Endothelial cell of hepatic sinusoid (primary cell): Measurements from ENCODE around the gene RRAS.

ENCODE experiments used
- in situ Hi-C: cut with HindIII; loops from 2 replicates; pipeline ENCODE4 v1.10.0; 2017; ENCODE audit warnings: low sequenced_read_pairs

RRAS gene

DNA sequence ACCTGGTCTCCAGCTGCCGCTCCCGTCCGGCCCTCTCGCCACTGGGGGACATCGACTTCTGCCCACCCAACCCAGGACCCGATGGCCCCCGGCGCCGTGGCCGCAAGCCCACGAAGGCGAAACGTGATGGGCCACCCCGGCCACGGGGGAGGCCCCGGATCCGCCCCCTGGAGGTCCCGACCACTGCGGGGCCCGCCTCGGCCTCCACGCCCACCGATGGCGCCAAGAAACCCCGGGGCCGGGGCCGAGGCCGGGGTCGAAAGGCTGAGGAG, 42.3 kb downstream of the RRAS start:
- in situ Hi-C loops: no loop called here

DNA sequence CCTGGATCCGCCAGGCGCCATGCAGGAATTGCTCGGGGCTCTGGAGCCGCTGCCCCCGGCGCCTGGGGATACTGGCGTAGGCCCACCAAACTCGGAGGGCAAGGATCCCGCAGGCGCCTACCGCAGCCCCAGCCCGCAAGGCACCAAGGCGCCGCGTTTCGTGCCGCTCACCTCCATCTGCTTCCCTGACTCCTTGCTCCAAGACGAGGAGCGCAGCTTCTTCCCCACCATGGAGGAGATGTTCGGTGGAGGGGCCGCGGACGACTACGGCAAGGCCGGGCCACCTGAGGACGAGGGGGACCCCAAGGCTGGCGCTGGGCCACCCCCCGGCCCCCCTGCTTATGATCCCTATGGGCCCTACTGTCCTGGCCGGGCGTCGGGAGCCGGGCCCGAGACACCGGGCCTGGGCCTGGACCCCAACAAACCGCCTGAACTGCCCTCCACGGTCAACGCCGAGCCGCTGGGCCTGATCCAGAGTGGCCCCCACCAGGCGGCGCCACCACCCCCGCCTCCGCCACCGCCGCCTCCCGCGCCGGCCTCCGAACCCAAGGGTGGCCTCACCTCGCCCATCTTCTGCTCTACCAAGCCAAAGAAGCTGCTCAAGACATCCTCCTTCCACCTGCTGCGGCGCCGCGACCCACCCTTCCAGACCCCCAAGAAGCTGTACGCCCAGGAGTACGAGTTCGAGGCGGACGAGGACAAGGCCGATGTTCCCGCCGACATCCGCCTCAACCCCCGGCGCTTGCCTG, 42.8 kb downstream of the RRAS start:
- in situ Hi-C loops: no loop called here

DNA sequence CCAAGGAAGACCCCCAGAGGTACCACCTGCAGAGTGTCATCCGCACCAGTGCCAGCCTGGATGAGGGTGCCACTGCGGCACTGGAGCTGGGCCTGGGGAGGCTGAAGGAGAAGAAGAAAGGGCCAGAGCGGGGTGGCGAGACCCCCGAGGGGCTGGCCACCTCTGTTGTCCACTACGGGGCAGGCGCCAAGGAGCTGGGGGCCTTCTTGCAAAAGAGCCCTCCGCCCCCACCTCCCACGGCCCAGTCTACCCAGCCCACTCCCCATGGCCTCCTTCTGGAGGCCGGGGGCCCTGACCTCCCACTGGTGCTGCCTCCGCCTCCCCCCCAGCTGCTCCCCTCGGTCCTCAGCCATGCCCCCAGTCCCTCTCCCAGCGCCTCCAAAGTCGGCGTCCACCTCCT, 43.5 kb downstream of the RRAS start:
- in situ Hi-C loops: no loop called here

GRCh38 chr19:49595819-49596404, 44.0 kb downstream of the RRAS start:
- in situ Hi-C loops: no loop called here

GRCh38 chr19:49594993-49595818, 44.7 kb downstream of the RRAS start:
- in situ Hi-C loops: no loop called here

GRCh38 chr19:49594157-49594992, 45.6 kb downstream of the RRAS start:
- in situ Hi-C loops: no loop called here

DNA sequence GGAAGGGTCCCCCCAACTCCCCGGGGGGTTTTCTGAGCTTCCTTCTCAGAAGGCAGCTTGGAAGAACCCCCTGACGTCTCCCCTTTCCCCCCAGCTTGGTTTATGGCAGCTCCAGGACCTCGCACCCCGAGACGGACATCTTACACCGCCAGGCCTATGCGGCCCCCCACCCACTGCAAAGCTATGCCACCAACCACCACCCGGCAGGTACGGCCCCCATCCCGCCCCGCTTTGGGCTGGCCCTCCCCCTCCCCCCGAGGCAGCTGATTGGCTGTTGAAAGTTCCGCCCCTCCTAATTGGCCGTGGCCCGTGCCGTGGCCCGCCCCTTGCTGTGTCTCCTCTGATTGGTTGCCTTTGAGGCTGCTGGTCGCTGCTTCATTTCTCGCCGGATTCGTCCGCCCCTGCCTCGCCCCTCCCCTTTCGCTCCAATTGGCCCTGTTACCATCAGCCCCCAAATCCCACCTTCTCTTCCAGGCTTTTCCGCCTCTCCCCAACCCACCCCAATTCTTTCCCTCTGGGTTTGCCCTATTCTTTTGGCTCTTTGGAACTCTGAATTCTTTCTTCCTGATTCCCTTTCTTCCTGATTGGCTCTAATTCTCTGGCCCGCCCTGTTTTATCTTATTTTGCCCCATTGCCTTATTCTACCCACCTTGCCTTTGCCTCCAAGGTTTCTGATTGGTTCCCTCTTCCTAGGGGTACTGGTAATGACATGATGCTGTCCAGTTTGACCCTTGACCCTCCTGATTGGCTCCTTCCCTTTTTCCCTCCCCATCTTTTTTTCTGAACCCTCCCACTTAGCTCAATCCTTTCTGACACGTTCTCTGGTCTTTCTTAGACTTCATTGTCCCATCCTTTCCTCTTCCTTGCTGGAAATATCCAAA, 46.5 kb downstream of the RRAS start:
- in situ Hi-C loops: no loop called here

- in situ Hi-C loops: no loop called here
Observed at GRCh38 chr19:49592486-49593232, 47.3 kb downstream of the RRAS start.

DNA sequence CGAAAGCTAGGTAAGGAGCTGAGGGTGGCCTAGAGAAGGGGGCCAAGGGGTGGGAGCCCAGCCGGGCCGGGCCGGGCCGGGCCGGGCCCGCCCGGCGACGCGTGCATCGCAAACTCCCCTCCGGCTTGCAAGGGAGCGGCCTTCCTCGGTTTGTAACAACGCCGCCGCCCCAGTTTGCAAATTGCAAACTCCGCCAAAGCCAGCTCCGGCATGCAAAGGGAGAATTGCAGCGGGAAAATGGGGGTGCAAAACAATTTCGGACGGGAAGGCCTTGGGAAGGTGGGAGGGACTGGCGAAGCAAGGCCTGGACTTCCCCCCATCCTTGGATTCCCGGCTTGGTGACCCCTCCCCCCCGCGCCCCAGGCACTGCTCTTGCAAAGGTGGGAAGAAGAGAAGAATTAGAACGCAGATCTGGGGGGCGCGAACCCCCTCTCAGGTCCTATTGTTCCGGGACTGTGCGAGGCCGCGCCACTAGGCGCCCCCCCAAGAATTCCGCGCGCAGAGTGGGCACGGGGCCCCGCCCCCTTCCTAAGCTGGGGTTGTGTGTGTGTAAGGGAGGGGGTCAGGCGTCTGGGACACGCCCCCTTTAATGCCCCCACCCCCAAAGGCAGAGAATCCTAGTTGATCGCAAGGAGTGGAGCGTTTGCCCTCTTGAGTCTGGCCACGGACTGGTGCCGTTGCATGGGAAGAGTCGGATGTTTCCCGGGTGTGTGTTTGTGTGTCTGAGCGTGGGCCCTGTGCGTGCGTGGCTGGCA, 48.0 kb downstream of the RRAS start:
- in situ Hi-C loops: no loop called here

DNA sequence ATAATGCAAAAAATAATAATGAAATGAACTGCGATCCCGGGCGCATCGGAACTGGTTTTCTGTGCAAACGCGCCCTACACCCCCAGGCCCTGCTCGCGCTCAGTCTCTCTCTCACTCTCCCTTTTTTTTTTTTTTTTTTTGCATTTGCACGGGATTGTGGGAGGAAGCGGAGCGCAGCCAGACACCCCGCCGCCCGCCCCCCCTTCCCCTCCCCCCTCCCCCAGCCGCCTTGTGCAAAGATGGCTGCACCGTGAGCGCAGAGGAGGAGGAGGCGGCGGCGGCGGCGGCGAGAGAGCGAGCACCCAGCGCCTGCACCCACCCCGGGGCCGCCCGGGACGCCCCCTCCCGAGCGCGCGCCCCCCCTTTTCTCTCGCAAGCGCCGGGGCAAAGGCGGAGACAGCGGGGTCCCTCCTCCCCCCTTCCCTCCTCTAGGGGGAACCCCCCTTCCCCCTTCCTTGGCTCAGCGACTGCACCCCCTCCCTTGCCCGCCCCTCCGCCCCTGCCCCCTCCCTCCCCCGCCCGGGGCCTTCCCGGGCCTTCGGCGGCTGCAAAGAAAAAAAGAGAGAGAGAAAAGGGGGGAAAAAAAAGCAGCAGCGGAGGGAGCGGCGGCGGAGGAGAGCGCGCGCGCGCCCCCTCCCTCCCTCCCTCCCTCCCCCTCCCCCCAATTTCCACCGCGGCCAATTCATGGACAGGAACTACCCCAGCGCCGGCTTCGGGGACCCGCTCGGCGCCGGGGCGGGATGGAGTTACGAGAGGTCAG, 48.8 kb downstream of the RRAS start, which contains the start of gene PRR12:
Gene PRR12 (plus strand): TSS at position 212 of the 760 bp plus-strand sequence. CDS start 473 bp downstream, at position 685.
- in situ Hi-C loops: no loop called here

DNA sequence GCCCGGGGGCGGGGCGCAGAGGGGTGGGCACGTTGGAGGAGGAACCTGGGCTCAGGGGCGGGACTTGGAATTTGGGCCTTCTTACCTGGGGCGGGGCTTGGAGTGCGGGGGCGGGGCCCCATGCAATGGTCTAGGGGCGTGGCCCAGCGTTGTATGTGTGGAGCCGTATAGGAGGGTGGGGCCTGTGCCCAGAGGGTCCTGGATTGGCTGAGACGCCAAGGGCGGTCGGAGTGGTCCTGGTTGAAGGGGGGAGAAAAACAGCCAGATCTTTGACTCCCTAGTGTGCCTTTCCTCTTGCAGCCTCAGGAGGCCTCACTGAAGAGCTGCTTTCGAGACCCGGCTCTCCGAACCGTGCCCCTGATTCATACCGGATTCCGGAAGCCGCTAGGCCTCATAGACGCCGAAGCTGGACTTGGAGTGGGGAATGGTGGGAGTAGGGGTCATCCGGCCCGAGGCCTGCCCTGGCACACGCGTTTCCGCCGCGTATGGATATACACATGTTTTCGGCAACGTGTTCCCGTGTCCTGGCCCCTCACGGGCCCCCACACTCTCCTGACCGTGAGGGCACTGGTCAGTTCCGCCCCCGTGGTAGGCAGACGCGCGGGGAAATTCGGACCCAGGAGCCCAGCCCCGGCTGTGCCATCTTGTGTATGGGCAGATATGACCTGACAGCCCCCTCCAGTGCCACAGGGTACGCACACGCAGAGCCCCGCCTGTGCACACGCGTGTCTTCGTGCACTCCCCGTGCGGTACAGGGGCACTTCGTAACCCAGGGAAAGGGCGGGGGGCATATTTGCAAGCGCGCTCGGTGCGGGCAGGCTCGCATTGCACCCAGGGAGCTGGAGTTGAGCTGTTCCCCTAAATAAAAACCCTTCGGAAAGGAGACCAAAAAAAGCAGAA, 49.6 kb downstream of the RRAS start:
- in situ Hi-C loops: no loop called here

GRCh38 chr19:49589502-49589905, 50.4 kb downstream of the RRAS start:
- in situ Hi-C loops: no loop called here

- in situ Hi-C loops: no loop called here
Observed at GRCh38 chr19:49588365-49589122, 51.4 kb downstream of the RRAS start.

- in situ Hi-C loops: no loop called here
Observed at GRCh38 chr19:49587227-49587626, 52.7 kb downstream of the RRAS start.
